Stimulated activated CD4-positive, alpha-beta T cell treated with anti-CD3 and anti-CD28 coated beads, Interleukin-4, amount 100 ng/mL, for 4 hours (primary cell): ENCODE results near the gene FILIP1L.

Source experiments
- DNase-seq, 2 experiments: peaks; one replicate each; pipeline ENCODE4 v3.0.0-alpha.2; 2020

Gene FILIP1L

GRCh38 chr3:100040451-100041225, 73.7 kb downstream of the FILIP1L start:
- no peak for DNase-seq

GRCh38 chr3:100039075-100039474, 75.2 kb downstream of the FILIP1L start:
- no peak for DNase-seq

GRCh38 chr3:100033903-100034471, 80.3 kb downstream of the FILIP1L start:
- DNase-seq = no peak

GRCh38 chr3:100033184-100033583, 81.1 kb downstream of the FILIP1L start:
- no peak for DNase-seq

GRCh38 chr3:100032243-100032642, 82.1 kb downstream of the FILIP1L start:
- DNase-seq = no peak

GRCh38 chr3:100030914-100031425, 83.3 kb downstream of the FILIP1L start:
- no peak for DNase-seq

GRCh38 chr3:100030346-100030745, 84.0 kb downstream of the FILIP1L start:
- no peak for DNase-seq

- no peak for DNase-seq
These were observed 84.6 kb downstream of the FILIP1L start for GRCh38 chr3:100029689-100030088.

- no peak for DNase-seq
These were observed 85.2 kb downstream of the FILIP1L start for GRCh38 chr3:100029052-100029451.

GRCh38 chr3:100027321-100027720, 87.0 kb downstream of the FILIP1L start:
- DNase-seq = no peak

GRCh38 chr3:100024520-100025303, 89.6 kb downstream of the FILIP1L start:
- no peak for DNase-seq

- no peak for DNase-seq
These were observed 90.7 kb downstream of the FILIP1L start for GRCh38 chr3:100023595-100023994.

GRCh38 chr3:100023150-100023549, 91.2 kb downstream of the FILIP1L start:
- DNase-seq = no peak

- DNase-seq = no peak
These were observed 91.8 kb downstream of the FILIP1L start for GRCh38 chr3:100022506-100022905.

GRCh38 chr3:100020876-100021644, 93.2 kb downstream of the FILIP1L start:
- no peak for DNase-seq

GRCh38 chr3:100019719-100020118, 94.6 kb downstream of the FILIP1L start:
- no peak for DNase-seq

- no peak for DNase-seq
These were observed 95.5 kb downstream of the FILIP1L start for GRCh38 chr3:100018806-100019205.

GRCh38 chr3:100010087-100010417, 104.2 kb downstream of the FILIP1L start:
- no peak for DNase-seq

- no peak for DNase-seq
These were observed 104.8 kb downstream of the FILIP1L start for GRCh38 chr3:100009276-100010086.

- no peak for DNase-seq
These were observed 106.1 kb downstream of the FILIP1L start for GRCh38 chr3:100008081-100008698.

- DNase-seq = no peak
These were observed 107.0 kb downstream of the FILIP1L start for GRCh38 chr3:100007313-100007712.
